ENCODE results near the gene BTAF1.
"Not testable (repeated sequence)": the region's sequence is repeated elsewhere in the genome, so short reads cannot be mapped to it uniquely, and the experiment has no call there.

Gene BTAF1

GRCh38 chr10:91978585-91978984 lies 55.0 kb downstream of the BTAF1 start:
- DNase-seq (ENCODE audit: low read depth), result no peak

GRCh38 chr10:91980319-91980718 lies 56.7 kb downstream of the BTAF1 start:
- no peak for DNase-seq (ENCODE audit: low read depth)

- DNase-seq (ENCODE audit: low read depth), result no peak
Measured at GRCh38 chr10:91983416-91983815, 59.8 kb downstream of the BTAF1 start.

- DNase-seq (ENCODE audit: low read depth), result no peak
Measured at GRCh38 chr10:91987397-91988037, 63.9 kb downstream of the BTAF1 start.

GRCh38 chr10:91992031-91992430 lies 68.5 kb downstream of the BTAF1 start:
- no peak for DNase-seq (ENCODE audit: low read depth)

GRCh38 chr10:91996266-91996665 lies 72.7 kb downstream of the BTAF1 start:
- DNase-seq (ENCODE audit: low read depth), result no peak

GRCh38 chr10:92001581-92001980 lies 78.0 kb downstream of the BTAF1 start:
- no peak for DNase-seq (ENCODE audit: low read depth)

- no peak for DNase-seq (ENCODE audit: low read depth)
Measured at GRCh38 chr10:92001995-92002394, 78.4 kb downstream of the BTAF1 start.

GRCh38 chr10:92003258-92003657 lies 79.7 kb downstream of the BTAF1 start:
- no peak for DNase-seq (ENCODE audit: low read depth)

GRCh38 chr10:92005978-92006377 lies 82.4 kb downstream of the BTAF1 start:
- DNase-seq (ENCODE audit: low read depth), result no peak

GRCh38 chr10:92009445-92009844 lies 85.9 kb downstream of the BTAF1 start:
- DNase-seq (ENCODE audit: low read depth), result no peak

- no peak for DNase-seq (ENCODE audit: low read depth)
Measured at GRCh38 chr10:92010047-92010735, 86.6 kb downstream of the BTAF1 start.

- peak; percentile 0 for DNase-seq (ENCODE audit: low read depth)
Measured at GRCh38 chr10:92011560-92012214, 88.1 kb downstream of the BTAF1 start.

- no peak for DNase-seq (ENCODE audit: low read depth)
Measured at GRCh38 chr10:92014620-92015019, 91.0 kb downstream of the BTAF1 start.

- DNase-seq (ENCODE audit: low read depth), result no peak
Measured at GRCh38 chr10:92024700-92025099, 101.1 kb downstream of the BTAF1 start.

- not testable (repeated sequence) for DNase-seq (ENCODE audit: low read depth)
Measured at GRCh38 chr10:92025340-92025739, 101.8 kb downstream of the BTAF1 start.

- DNase-seq (ENCODE audit: low read depth), result no peak
Measured at GRCh38 chr10:92027141-92027540, 103.6 kb downstream of the BTAF1 start.

- DNase-seq (ENCODE audit: low read depth), result no peak
Measured at GRCh38 chr10:92031580-92031979, 108.0 kb downstream of the BTAF1 start.

GRCh38 chr10:92033070-92033469 lies 109.5 kb downstream of the BTAF1 start:
- not testable (repeated sequence) for DNase-seq (ENCODE audit: low read depth)

GRCh38 chr10:92038949-92039348 lies 115.4 kb downstream of the BTAF1 start:
- DNase-seq (ENCODE audit: low read depth), result no peak

GRCh38 chr10:92042541-92042940 lies 119.0 kb downstream of the BTAF1 start:
- DNase-seq (ENCODE audit: low read depth), result no peak

- no peak for DNase-seq (ENCODE audit: low read depth)
Measured at GRCh38 chr10:92045641-92046106, 122.1 kb downstream of the BTAF1 start.

- no peak for DNase-seq (ENCODE audit: low read depth)
Measured at GRCh38 chr10:92047215-92047614, 123.6 kb downstream of the BTAF1 start.

Measured in fibroblast of the conjunctiva (primary cell).